ENCODE data around the gene NEUROG1. TPM values are rescaled to one million over a fixed set of nuclear protein-coding genes. Genes with fewer than 3 reads are reported as not detected.
"Not testable (repeated sequence)": the region's sequence is repeated elsewhere in the genome, so short reads cannot be mapped to it uniquely, and the experiment has no call there.

NEUROG1 gene
- total and polyA plus RNA-seq, 4 donors, result not detected

- DNase-seq (peak in 1 of 3 donors; percentile 16), ATAC-seq (ENCODE audit: insufficient read depth, low FRiP score) (no peak)
- WGBS, 2 donors, result 4 to 5% methylated on average over 53 to 61 of the region's 61 CpGs
- H3K4me3 ChIP-seq, result no peak overlapping the region
- peaks cover 0 to 25% (median 4%) of the 10 kb centered on the region in 5 donors for H3K4me1 ChIP-seq (ENCODE audit: control insufficient read depth in 5 of 5, insufficient read depth in 5 of 5, low read length in 5 of 5)
- peaks cover 10 to 92% (median 84%) of the 10 kb centered on the region in 3 donors for H3K27me3 ChIP-seq (ENCODE audit: control insufficient read depth in 3 of 3, insufficient read depth in 3 of 3, low read length in 2 of 3)
- H3K9me3 ChIP-seq (ENCODE audit: control insufficient read depth in 4 of 4, insufficient read depth in 3 of 4, low read length in 3 of 4), result peaks cover 0 to 11% (median 3%) of the 10 kb centered on the region in 4 donors
- H3K36me3 ChIP-seq (ENCODE audit: control insufficient read depth in 4 of 4, insufficient read depth in 4 of 4, low read length in 4 of 4), result no peaks in the 10 kb centered on the region
- H3K27ac ChIP-seq (ENCODE audit: low read depth in 1 of 2, low read length in 1 of 2), result no peak overlapping the region
- no peak for TF ChIP-seq CTCF (IDR thresholded peaks at IDR 0.05; ENCODE audit: control extremely low read depth, extremely low read depth)
- no peak overlapping the region for H3K9ac ChIP-seq (ENCODE audit: insufficient read depth in 1 of 2, low read length in 2 of 2)
Observed at GRCh38 chr5:135534609-135535419, 950 bp downstream of the NEUROG1 start.

GRCh38 chr5:135533794-135534193 lies 2.0 kb downstream of the NEUROG1 start:
- H3K9ac ChIP-seq (ENCODE audit: insufficient read depth in 1 of 2, low read length in 2 of 2), result no peak overlapping the region
- ATAC-seq (ENCODE audit: insufficient read depth, low FRiP score), result no peak
- no peak for TF ChIP-seq CTCF (IDR thresholded peaks at IDR 0.05; ENCODE audit: control extremely low read depth, extremely low read depth)
- H3K4me1 ChIP-seq (ENCODE audit: control insufficient read depth in 5 of 5, insufficient read depth in 5 of 5, low read length in 5 of 5), result peaks cover 0 to 25% (median 4%) of the 10 kb centered on the region in 5 donors
- 31 to 32% methylated on average over 3 of the region's 3 CpGs for WGBS, 2 donors
- DNase-seq, result no peak
- H3K4me3 ChIP-seq, result no peak overlapping the region
- H3K27me3 ChIP-seq (ENCODE audit: control insufficient read depth in 3 of 3, insufficient read depth in 3 of 3, low read length in 2 of 3), result peaks cover 14 to 93% (median 80%) of the 10 kb centered on the region in 3 donors
- peaks cover 0 to 13% (median 3%) of the 10 kb centered on the region in 4 donors for H3K9me3 ChIP-seq (ENCODE audit: control insufficient read depth in 4 of 4, insufficient read depth in 3 of 4, low read length in 3 of 4)
- H3K36me3 ChIP-seq (ENCODE audit: control insufficient read depth in 4 of 4, insufficient read depth in 4 of 4, low read length in 4 of 4), result no peaks in the 10 kb centered on the region
- no peak overlapping the region for H3K27ac ChIP-seq (ENCODE audit: low read depth in 1 of 2, low read length in 1 of 2)

GRCh38 chr5:135533334-135533733 lies 2.4 kb downstream of the NEUROG1 start:
- no peak for ATAC-seq (ENCODE audit: insufficient read depth, low FRiP score)
- peaks cover 17 to 92% (median 75%) of the 10 kb centered on the region in 3 donors for H3K27me3 ChIP-seq (ENCODE audit: control insufficient read depth in 3 of 3, insufficient read depth in 3 of 3, low read length in 2 of 3)
- H3K4me3 ChIP-seq, result no peak overlapping the region
- H3K4me1 ChIP-seq (ENCODE audit: control insufficient read depth in 5 of 5, insufficient read depth in 5 of 5, low read length in 5 of 5), result peaks cover 0 to 25% (median 4%) of the 10 kb centered on the region in 5 donors
- 40 to 47% methylated on average over 3 of the region's 3 CpGs for WGBS, 2 donors
- DNase-seq, result peak in 1 of 3 donors; percentile 21
- H3K27ac ChIP-seq (ENCODE audit: low read depth in 1 of 2, low read length in 1 of 2), result no peak overlapping the region
- H3K9me3 ChIP-seq (ENCODE audit: control insufficient read depth in 4 of 4, insufficient read depth in 3 of 4, low read length in 3 of 4), result peaks cover 0 to 11% (median 3%) of the 10 kb centered on the region in 4 donors
- H3K36me3 ChIP-seq (ENCODE audit: control insufficient read depth in 4 of 4, insufficient read depth in 4 of 4, low read length in 4 of 4), result no peaks in the 10 kb centered on the region
- no peak for TF ChIP-seq CTCF (IDR thresholded peaks at IDR 0.05; ENCODE audit: control extremely low read depth, extremely low read depth)
- no peak overlapping the region for H3K9ac ChIP-seq (ENCODE audit: insufficient read depth in 1 of 2, low read length in 2 of 2)

GRCh38 chr5:135529576-135529975 lies 6.2 kb downstream of the NEUROG1 start:
- Histone ChIP-seq H3K27me3 (ENCODE audit: control insufficient read depth in 3 of 3, insufficient read depth in 3 of 3, low read length in 2 of 3) (peaks cover 7 to 75% (median 57%) of the 10 kb centered on the region in 3 donors), H3K4me1 (ENCODE audit: control insufficient read depth in 5 of 5, insufficient read depth in 5 of 5, low read length in 5 of 5) (peaks cover 0 to 14% (median 0%) of the 10 kb centered on the region in 5 donors)
- H3K9me3 ChIP-seq (ENCODE audit: control insufficient read depth in 4 of 4, insufficient read depth in 3 of 4, low read length in 3 of 4); ATAC-seq (ENCODE audit: insufficient read depth, low FRiP score); H3K36me3 ChIP-seq (ENCODE audit: control insufficient read depth in 4 of 4, insufficient read depth in 4 of 4, low read length in 4 of 4); H3K27ac ChIP-seq (ENCODE audit: low read depth in 1 of 2, low read length in 1 of 2); H3K4me3 ChIP-seq; DNase-seq; H3K9ac ChIP-seq (ENCODE audit: insufficient read depth in 1 of 2, low read length in 2 of 2): not testable (repeated sequence)
- 77 to 83% methylated on average over 5 of the region's 5 CpGs for WGBS, 2 donors

All from lung (tissue), 12 donors.